Measurements from ENCODE around the gene LAPTM4A. TPM values are rescaled to one million over a fixed set of nuclear protein-coding genes. Genes with fewer than 3 reads are reported as not detected.

Gene LAPTM4A
- total RNA-seq, 1 experiment from 2014 or later: 62.7 TPM

DNA sequence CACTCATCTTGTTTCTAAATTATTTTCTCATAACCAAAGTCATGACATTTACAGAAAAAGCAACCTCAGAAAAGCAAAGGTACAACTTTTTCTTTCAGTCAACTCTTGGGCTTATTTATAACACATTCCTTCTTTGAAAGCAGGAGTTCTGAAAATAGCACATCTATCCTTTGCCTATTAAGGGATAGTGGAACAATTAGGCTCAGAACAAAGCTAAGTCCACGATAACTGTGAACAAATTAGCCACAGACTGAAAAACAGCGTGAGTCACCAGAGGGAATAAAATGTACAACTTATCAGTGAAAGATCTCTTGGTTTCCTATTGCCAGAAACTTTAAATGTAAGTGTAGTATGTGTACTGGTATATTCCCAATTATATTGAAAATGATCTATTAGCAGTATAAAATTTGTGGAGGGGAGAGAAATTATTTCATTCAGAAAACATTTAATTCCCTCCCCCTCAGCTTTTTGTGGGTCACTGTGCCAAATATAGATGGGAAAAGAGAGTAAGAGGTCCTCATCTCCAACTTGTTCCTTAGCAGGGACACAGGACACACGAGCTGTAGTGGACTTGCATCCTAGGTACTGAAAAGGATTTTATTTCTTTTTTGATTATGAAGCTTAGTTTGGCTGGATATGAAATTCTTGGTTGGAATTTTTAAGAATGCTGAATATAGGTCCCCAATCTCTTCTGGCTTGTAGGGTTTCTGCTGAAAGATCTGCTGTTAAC is 23.6 kb downstream of the LAPTM4A start:
- Histone ChIP-seq H3K9me2 (replicated peaks; ENCODE audit: low read length) (no peaks in the 10 kb centered on the region), H3K4me2 (ENCODE audit: low read length) (no peak overlapping the region), H3K9me3 (ENCODE audit: low read length) (no peaks in the 10 kb centered on the region), H3K36me3 (ENCODE audit: low read depth, low read length) (peaks cover 27% of the 10 kb centered on the region), H3K4me3 (ENCODE audit: low read length) (no peak overlapping the region), H2AFZ (ENCODE audit: low read length) (no peak overlapping the region), H3K27me3 (ENCODE audit: low read length) (no peaks in the 10 kb centered on the region), H3F3A (ENCODE audit: low read length, unreplicated experiment) (no peaks in the 10 kb centered on the region), H4K20me1 (ENCODE audit: low read length) (no peaks in the 10 kb centered on the region), H3K4me1 (ENCODE audit: insufficient read depth, low read length) (peaks cover 9% of the 10 kb centered on the region; the same call in 1 of the 2 replicates), H3K79me2 (ENCODE audit: low read length) (no peaks in the 10 kb centered on the region), H3K27ac (ENCODE audit: low read length) (no peak overlapping the region), H3K9ac (ENCODE audit: low read length) (no peak overlapping the region)
- ChIA-PET POLR2A (ENCODE audit: unreplicated experiment) (no interaction called here), CTCF (interaction anchor here (1.6 kb wide), 1 partner anchor 12 kb away, joined by 4 read pairs; no protein-coding TSS in a partner anchor)
- ATAC-seq (peak; percentile 20; the same call in 1 of the 2 replicates), DNase-seq (no peak)
- TF ChIP-seq EZH2 (IDR thresholded peaks at IDR 0.05; ENCODE audit: low read length, unreplicated experiment): no peak
- TF ChIP-seq EZH2phosphoT487 (IDR thresholded peaks at IDR 0.05; ENCODE audit: borderline replicate concordance, low read length): no peak
- TF ChIP-seq, protein P1, sequence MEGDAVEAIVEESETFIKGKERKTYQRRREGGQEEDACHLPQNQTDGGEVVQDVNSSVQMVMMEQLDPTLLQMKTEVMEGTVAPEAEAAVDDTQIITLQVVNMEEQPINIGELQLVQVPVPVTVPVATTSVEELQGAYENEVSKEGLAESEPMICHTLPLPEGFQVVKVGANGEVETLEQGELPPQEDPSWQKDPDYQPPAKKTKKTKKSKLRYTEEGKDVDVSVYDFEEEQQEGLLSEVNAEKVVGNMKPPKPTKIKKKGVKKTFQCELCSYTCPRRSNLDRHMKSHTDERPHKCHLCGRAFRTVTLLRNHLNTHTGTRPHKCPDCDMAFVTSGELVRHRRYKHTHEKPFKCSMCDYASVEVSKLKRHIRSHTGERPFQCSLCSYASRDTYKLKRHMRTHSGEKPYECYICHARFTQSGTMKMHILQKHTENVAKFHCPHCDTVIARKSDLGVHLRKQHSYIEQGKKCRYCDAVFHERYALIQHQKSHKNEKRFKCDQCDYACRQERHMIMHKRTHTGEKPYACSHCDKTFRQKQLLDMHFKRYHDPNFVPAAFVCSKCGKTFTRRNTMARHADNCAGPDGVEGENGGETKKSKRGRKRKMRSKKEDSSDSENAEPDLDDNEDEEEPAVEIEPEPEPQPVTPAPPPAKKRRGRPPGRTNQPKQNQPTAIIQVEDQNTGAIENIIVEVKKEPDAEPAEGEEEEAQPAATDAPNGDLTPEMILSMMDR (conservative IDR thresholded peaks at IDR 0.05; ENCODE audit: low read depth, low read length): no peak
- no TSS peak for BruUV-seq (replicated peaks)
- intact Hi-C loops (cut with micrococcal nuclease): no loop called here

GRCh38 chr2:20027260-20027677 is 24.2 kb downstream of the LAPTM4A start:
- peak; percentile 22; the same call in 1 of the 2 replicates for ATAC-seq
- H3K27me3 ChIP-seq (ENCODE audit: low read length): no peaks in the 10 kb centered on the region
- no peak for TF ChIP-seq EZH2 (IDR thresholded peaks at IDR 0.05; ENCODE audit: low read length, unreplicated experiment)
- TF ChIP-seq, protein P1 (conservative IDR thresholded peaks at IDR 0.05; ENCODE audit: low read depth, low read length): no peak
- TF ChIP-seq EZH2phosphoT487 (IDR thresholded peaks at IDR 0.05; ENCODE audit: borderline replicate concordance, low read length): no peak
- peaks cover 21% of the 10 kb centered on the region for H3K36me3 ChIP-seq (ENCODE audit: low read depth, low read length)
- CTCF ChIA-PET: interaction anchor here (1.6 kb wide), 1 partner anchor 12 kb away, joined by 4 read pairs; no protein-coding TSS in a partner anchor
- H3F3A ChIP-seq (ENCODE audit: low read length, unreplicated experiment): no peaks in the 10 kb centered on the region
- no peak overlapping the region for H3K4me3 ChIP-seq (ENCODE audit: low read length)
- no peak overlapping the region for H3K9ac ChIP-seq (ENCODE audit: low read length)
- intact Hi-C loops (cut with micrococcal nuclease): no loop called here
- no peaks in the 10 kb centered on the region for H3K79me2 ChIP-seq (ENCODE audit: low read length)
- H2AFZ ChIP-seq (ENCODE audit: low read length): no peak overlapping the region
- no peaks in the 10 kb centered on the region for H4K20me1 ChIP-seq (ENCODE audit: low read length)
- H3K4me1 ChIP-seq (ENCODE audit: insufficient read depth, low read length): peaks cover 9% of the 10 kb centered on the region; the same call in 1 of the 2 replicates
- no peak for DNase-seq
- no peaks in the 10 kb centered on the region for H3K9me3 ChIP-seq (ENCODE audit: low read length)
- POLR2A ChIA-PET (ENCODE audit: unreplicated experiment): no interaction called here
- BruUV-seq (replicated peaks): no TSS peak
- H3K4me2 ChIP-seq (ENCODE audit: low read length): no peak overlapping the region
- no peak overlapping the region for H3K27ac ChIP-seq (ENCODE audit: low read length)
- H3K9me2 ChIP-seq (replicated peaks; ENCODE audit: low read length): no peaks in the 10 kb centered on the region
